ENCODE measurements around the gene MYCN.

DNA sequence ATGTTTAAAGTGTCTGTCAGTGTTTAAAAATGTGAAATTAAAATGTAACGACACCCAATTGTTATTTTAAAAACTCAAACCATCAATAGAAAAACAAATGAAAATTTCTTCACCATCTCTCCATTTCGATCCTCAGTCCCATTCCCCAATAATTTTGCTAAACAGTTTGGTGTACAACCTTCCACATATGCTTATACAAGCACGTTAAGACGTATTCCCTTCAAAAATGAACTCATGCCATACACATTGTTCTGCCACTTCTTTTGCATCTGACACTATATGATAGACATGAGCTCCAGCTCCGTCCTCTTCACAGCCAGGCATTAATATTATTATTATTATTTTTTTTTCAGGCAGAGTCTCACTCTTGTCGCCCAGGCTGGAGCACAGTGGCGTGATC, 14.1 kb upstream of the MYCN start:
- TF ChIP-seq, protein P1, sequence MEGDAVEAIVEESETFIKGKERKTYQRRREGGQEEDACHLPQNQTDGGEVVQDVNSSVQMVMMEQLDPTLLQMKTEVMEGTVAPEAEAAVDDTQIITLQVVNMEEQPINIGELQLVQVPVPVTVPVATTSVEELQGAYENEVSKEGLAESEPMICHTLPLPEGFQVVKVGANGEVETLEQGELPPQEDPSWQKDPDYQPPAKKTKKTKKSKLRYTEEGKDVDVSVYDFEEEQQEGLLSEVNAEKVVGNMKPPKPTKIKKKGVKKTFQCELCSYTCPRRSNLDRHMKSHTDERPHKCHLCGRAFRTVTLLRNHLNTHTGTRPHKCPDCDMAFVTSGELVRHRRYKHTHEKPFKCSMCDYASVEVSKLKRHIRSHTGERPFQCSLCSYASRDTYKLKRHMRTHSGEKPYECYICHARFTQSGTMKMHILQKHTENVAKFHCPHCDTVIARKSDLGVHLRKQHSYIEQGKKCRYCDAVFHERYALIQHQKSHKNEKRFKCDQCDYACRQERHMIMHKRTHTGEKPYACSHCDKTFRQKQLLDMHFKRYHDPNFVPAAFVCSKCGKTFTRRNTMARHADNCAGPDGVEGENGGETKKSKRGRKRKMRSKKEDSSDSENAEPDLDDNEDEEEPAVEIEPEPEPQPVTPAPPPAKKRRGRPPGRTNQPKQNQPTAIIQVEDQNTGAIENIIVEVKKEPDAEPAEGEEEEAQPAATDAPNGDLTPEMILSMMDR (IDR thresholded peaks at IDR 0.05), result no peak
- no peak for TF ChIP-seq POLR2A (IDR thresholded peaks at IDR 0.05)
- no peak for TF ChIP-seq POLR2AphosphoS5 (IDR thresholded peaks at IDR 0.05)
